K562 (cell line): ENCODE results near the gene MACROD2. TPM values are rescaled to one million over a fixed set of nuclear protein-coding genes. Genes with fewer than 3 reads are reported as not detected.

Source experiments
- ATAC-seq: fragments of 200-7000 bp; cut with Tn5 transposase; 3 replicates; pipeline ENCODE4 v1.9.1; 2020; ENCODE audit warnings: moderate library complexity
- BruUV-seq: library from RNA; stranded (reverse); fragments of 400-500 nt; replicated peaks from 2 replicates; lab custom pipeline; 2021; lab: Mats Ljungman, UMichigan
- CTCF ChIA-PET: fragments of 300-600 bp; formaldehyde crosslinking; extraction: SDS; loops from one replicate; lab custom pipeline; 2021; ENCODE audit warnings: low intra/inter-chr PET ratio; lab: Yijun Ruan, JAX
- POLR2A ChIA-PET: fragments of 300-600, 350-650 bp; sonication (Branson Sonifier 250); formaldehyde crosslinking; extraction: SDS; loops from one replicate; lab custom pipeline; 2021; ENCODE audit warnings: antibody characterized with exemption, inconsistent platforms; lab: Yijun Ruan, JAX
- DNase-seq, 4 experiments: peaks; one replicate each; pipeline versions ENCODE4 v3.0.0 to v3.0.0-alpha.2; 2011 to 2018; ENCODE audit warnings: low spot score in 3 of 4, mixed read lengths in 3 of 4; ENCODE audit errors: extremely low read depth in 1 of 4
- FAIRE-seq: peaks from 2 replicates; lab custom pipeline; 2011; peaks lifted over from hg19 to GRCh38; lab: Jason Lieb, UNC
- H2AFZ ChIP-seq: 2 replicates; pipeline ENCODE4 v1.6.0; 2011; ENCODE audit warnings: low read depth, low read length, control low read depth, inconsistent platforms
- H3K27ac ChIP-seq: fragments of 200-600 bp; 3 replicates; pipeline ENCODE4 v1.8.0; 2011; ENCODE audit warnings: low read depth, mild to moderate bottlenecking, control low read depth, inconsistent platforms, low read length, moderate library complexity, mixed read lengths; ENCODE audit errors: extremely low read depth
- H3K27me3 ChIP-seq, 2 experiments: fragments of 300-600 bp in 1 of 2; 2 replicates in 1 of 2; 3 replicates in 1 of 2; pipeline versions ENCODE4 v1.6.0 to v1.8.0; 2011; ENCODE audit warnings: inconsistent platforms in 2 of 2, low read length in 2 of 2, mild to moderate bottlenecking in 1 of 2, mixed read lengths in 1 of 2, moderate library complexity in 1 of 2; ENCODE audit not compliant: control insufficient read depth in 2 of 2, insufficient read depth in 2 of 2
- H3K36me3 ChIP-seq: fragments of 300-600 bp; 3 replicates; pipeline ENCODE4 v1.8.0; 2011; ENCODE audit warnings: mild to moderate bottlenecking, low read length, inconsistent platforms; ENCODE audit not compliant: control insufficient read depth, insufficient read depth
- H3K4me1 ChIP-seq, 2 experiments: fragments of 200-600 bp in 1 of 2; replicated peaks in 1 of 2; 2 replicates in 1 of 2; 3 replicates in 1 of 2; pipeline versions ENCODE4 v1.5.1 to v1.8.0; 2011; ENCODE audit warnings: inconsistent platforms in 2 of 2, low read length in 2 of 2, mild to moderate bottlenecking in 1 of 2, mixed read lengths in 1 of 2, moderate library complexity in 1 of 2; ENCODE audit not compliant: control insufficient read depth in 2 of 2, insufficient read depth in 2 of 2
- H3K4me2 ChIP-seq: 2 replicates; pipeline ENCODE4 v1.6.1; 2011; ENCODE audit warnings: low read length, control low read depth, inconsistent platforms, mixed read lengths; ENCODE audit not compliant: insufficient read depth
- H3K4me3 ChIP-seq: fragments of 200-600 bp; sonication (generic), shearing (Covaris generic); 2 replicates; pipeline ENCODE4 v1.5.1; 2016; ENCODE audit warnings: control low read depth, inconsistent platforms
- H3K79me2 ChIP-seq: fragments of 200-600 bp; 3 replicates; pipeline ENCODE4 v1.8.0; 2011; ENCODE audit warnings: low read length, inconsistent platforms; ENCODE audit not compliant: control insufficient read depth, insufficient read depth
- H3K9ac ChIP-seq, 2 experiments: 2 replicates each; pipeline versions ENCODE4 v1.6.0 to v1.6.1; 2011; ENCODE audit warnings: low read depth in 2 of 2, low read length in 2 of 2, control low read depth in 1 of 2, inconsistent platforms in 1 of 2, mild to moderate bottlenecking in 1 of 2, mixed read lengths in 1 of 2; ENCODE audit not compliant: insufficient read depth in 1 of 2
- H3K9me1 ChIP-seq: one replicate; pipeline ENCODE4 v1.6.0; 2011; ENCODE audit warnings: inconsistent platforms, mild to moderate bottlenecking, low read length, moderate library complexity; ENCODE audit not compliant: control insufficient read depth, insufficient read depth
- H3K9me3 ChIP-seq: replicated peaks from 2 replicates; pipeline ENCODE4 v1.5.1; 2011; ENCODE audit warnings: low read depth, low read length, inconsistent platforms; ENCODE audit not compliant: control insufficient read depth, insufficient read depth
- H4K20me1 ChIP-seq: replicated peaks from 2 replicates; pipeline ENCODE4 v1.6.1; 2011; ENCODE audit warnings: low read length, inconsistent platforms, mixed read lengths; ENCODE audit not compliant: control insufficient read depth, insufficient read depth
- ARID2 ChIP-seq: fragments of 450-650 bp; IDR thresholded peaks from 2 replicates; pipeline ENCODE4 v1.6.1; 2017; ENCODE audit warnings: antibody characterized with exemption, mild to moderate bottlenecking
- ATF3 ChIP-seq, 2 experiments: fragments of 450-650 bp in 1 of 2; sonication (generic) in 1 of 2; formaldehyde crosslinking in 1 of 2; IDR thresholded peaks in 1 of 2; conservative IDR thresholded peaks in 1 of 2; 2 replicates each; pipeline versions ENCODE4 v1.6.1 to v1.8.1; 2016 to 2023; ENCODE audit warnings: mild to moderate bottlenecking in 2 of 2, moderate library complexity in 2 of 2, inconsistent platforms in 1 of 2, missing genetic modification reagents in 1 of 2
- ETS1 ChIP-seq: conservative IDR thresholded peaks from 2 replicates; pipeline ENCODE4 v1.6.1; 2011; ENCODE audit warnings: low read depth, mild to moderate bottlenecking, low read length; ENCODE audit not compliant: control insufficient read depth
- FOXK2 ChIP-seq, 2 experiments: fragments of 450-650 bp; IDR thresholded peaks in 1 of 2; conservative IDR thresholded peaks in 1 of 2; 2 replicates each; pipeline ENCODE4 v1.6.1; 2016; ENCODE audit warnings: low read depth in 2 of 2, mild to moderate bottlenecking in 1 of 2
- FOXM1 ChIP-seq, 2 experiments: fragments of 450-650 bp in 1 of 2; sonication (generic) in 1 of 2; formaldehyde crosslinking in 1 of 2; IDR thresholded peaks; 2 replicates each; pipeline versions ENCODE4 v1.6.1 to v1.9.0; 2017 to 2022; ENCODE audit warnings: low read depth in 2 of 2, mild to moderate bottlenecking in 2 of 2, missing genetic modification reagents in 1 of 2, moderate library complexity in 1 of 2
- MTA2 ChIP-seq: fragments of 450-650 bp; IDR thresholded peaks from 2 replicates; pipeline ENCODE4 v1.6.1; 2016; ENCODE audit warnings: low read depth
- POLR2G ChIP-seq: fragments of 200-400 bp; formaldehyde crosslinking; IDR thresholded peaks from 2 replicates; pipeline ENCODE4 v1.6.1; 2017; ENCODE audit warnings: low read depth, mild to moderate bottlenecking, antibody characterized with exemption, low read length, moderate library complexity
- ZBTB1 ChIP-seq: sonication (generic); formaldehyde crosslinking; IDR thresholded peaks from 2 replicates; pipeline ENCODE4 v1.8.1; 2023; ENCODE audit warnings: missing genetic modification reagents, low read depth, mild to moderate bottlenecking, borderline replicate concordance
- ZBTB26 ChIP-seq: fragments of 450-650 bp; formaldehyde crosslinking; IDR thresholded peaks from 2 replicates; pipeline ENCODE4 v1.4.0; 2022; ENCODE audit warnings: missing genetic modification characterization
- ZNF143 ChIP-seq: sonication (generic); formaldehyde crosslinking; IDR thresholded peaks from 2 replicates; pipeline ENCODE4 v1.9.0; 2022; ENCODE audit warnings: mild to moderate bottlenecking, missing genetic modification reagents
- WGBS: fragments of 100-300 bp; shearing (Covaris generic); methylation state at CpG from one replicate; pipeline ENCODE4 v1.1.6; 2016; ENCODE audit warnings: low coverage, mixed read lengths; ENCODE audit not compliant: insufficient coverage; ENCODE audit errors: missing lambda C conversion rate; 5-methylcytosine and 5-hydroxymethylcytosine counted together
- in situ Hi-C: fragments of 300-500 bp; cut with MboI; formaldehyde crosslinking; loops from 4 replicates; pipeline ENCODE4 v1.15.0; 2018; ENCODE audit warnings: inconsistent platforms, mixed read lengths
- intact Hi-C: fragments of 100-400 bp; cut with micrococcal nuclease; formaldehyde crosslinking; loops from 2 replicates; pipeline ENCODE4 v1.14.2; 2022
- polyA plus RNA-seq, 8 experiments: library from polyadenylated mRNA; depleted of rRNA in 4 of 8; stranded (reverse) in 5 of 8; unstranded in 3 of 8; fragments of >200 nt; fragmentation: Nextera tagmentation in 2 of 8; fragmentation: Illumina TruSeq in 1 of 8; extraction: Ambion mirVana in 2 of 8; extraction: Trizol in 1 of 8; gene quantifications; 2 replicates each; pipeline versions ENCODE4 v1.2.1 to v1.2.3, GENCODE V29; 2011 to 2014; ENCODE audit warnings: inconsistent platforms in 1 of 8, missing spikeins in 1 of 8
- total RNA-seq, 7 experiments: library from RNA; depleted of rRNA in 6 of 7; stranded (reverse); fragments of >200 nt in 6 of 7; fragmentation: Illumina TruSeq in 2 of 7; extraction: Trizol in 2 of 7; gene quantifications; 2 replicates each; pipeline versions ENCODE4 v1.2.1 to v1.2.3, GENCODE V29; 2011 to 2021; ENCODE audit warnings: low replicate concordance in 1 of 7
- TF ChIP-seq, protein P1 (sequence below), 3 experiments: fragments of 200-800 bp in 1 of 3; fragments of 250-450 bp in 1 of 3; fragments of 450-650 bp in 1 of 3; sonication (Bioruptor Pico) in 1 of 3; sonication (Bioruptor generic) in 1 of 3; formaldehyde crosslinking in 1 of 3; IDR thresholded peaks; 2 replicates each; pipeline versions ENCODE4 v1.6.1 to v1.8.0; 2016 to 2022; ENCODE audit warnings: mild to moderate bottlenecking in 2 of 3, missing genetic modification characterization in 2 of 3, missing compliant biosample characterization in 1 of 3, moderate library complexity in 1 of 3

Gene MACROD2
- total and polyA plus RNA-seq, 9 of the 15 experiments (the other 6 are each of a cell fraction or from before 2014, with no cell fraction given), result not detected

GRCh38 chr20:15201602-15202001, 1206.3 kb downstream of the MACROD2 start:
- no peak for FAIRE-seq
- H3K4me1 ChIP-seq, result no peaks in the 10 kb centered on the region
- H4K20me1 ChIP-seq, result no peaks in the 10 kb centered on the region
- ChIA-PET CTCF (no interaction called here), POLR2A (no interaction called here)
- no peaks in the 10 kb centered on the region for H3K79me2 ChIP-seq
- 0% methylated on average over 1 of the region's 1 CpG for WGBS
- no peak for DNase-seq
- no peak overlapping the region for H3K9ac ChIP-seq
- no peaks in the 10 kb centered on the region for H3K27me3 ChIP-seq
- no TSS peak for BruUV-seq
- H3K4me3 ChIP-seq, result no peak overlapping the region
- in situ Hi-C loops (no loop called here), intact Hi-C loops (no loop called here)
- no peak overlapping the region for H2AFZ ChIP-seq
- no peak for ATAC-seq
- no peaks in the 10 kb centered on the region for H3K9me3 ChIP-seq
- H3K36me3 ChIP-seq, result no peaks in the 10 kb centered on the region
- H3K4me2 ChIP-seq, result no peak overlapping the region
- H3K27ac ChIP-seq, result no peak overlapping the region
- H3K9me1 ChIP-seq, result no peaks in the 10 kb centered on the region
- TF ChIP-seq ZBTB26, result no peak
- no peak for TF ChIP-seq MTA2
- TF ChIP-seq ATF3 (IDR thresholded peaks at IDR 0.05), result no peak
- TF ChIP-seq ATF3 (CRISPR knock-in tag; conservative IDR thresholded peaks at IDR 0.05), result no peak
- TF ChIP-seq ZNF143 (CRISPR knock-in tag), result no peak
- no peak for TF ChIP-seq ETS1
- no peak for TF ChIP-seq POLR2G
- TF ChIP-seq FOXM1 (IDR thresholded peaks at IDR 0.05; ENCODE audit: low read depth), result no peak
- TF ChIP-seq FOXM1 (CRISPR knock-in tag; IDR thresholded peaks at IDR 0.05; ENCODE audit: low read depth), result no peak
- TF ChIP-seq FOXK2 (conservative IDR thresholded peaks at IDR 0.05 in 1 of 2, IDR thresholded peaks at IDR 0.05 in 1 of 2; ENCODE audit: low read depth in 2 of 2), result no peak
- TF ChIP-seq ZBTB1, result no peak
- no peak for TF ChIP-seq ARID2
- TF ChIP-seq, protein P1, sequence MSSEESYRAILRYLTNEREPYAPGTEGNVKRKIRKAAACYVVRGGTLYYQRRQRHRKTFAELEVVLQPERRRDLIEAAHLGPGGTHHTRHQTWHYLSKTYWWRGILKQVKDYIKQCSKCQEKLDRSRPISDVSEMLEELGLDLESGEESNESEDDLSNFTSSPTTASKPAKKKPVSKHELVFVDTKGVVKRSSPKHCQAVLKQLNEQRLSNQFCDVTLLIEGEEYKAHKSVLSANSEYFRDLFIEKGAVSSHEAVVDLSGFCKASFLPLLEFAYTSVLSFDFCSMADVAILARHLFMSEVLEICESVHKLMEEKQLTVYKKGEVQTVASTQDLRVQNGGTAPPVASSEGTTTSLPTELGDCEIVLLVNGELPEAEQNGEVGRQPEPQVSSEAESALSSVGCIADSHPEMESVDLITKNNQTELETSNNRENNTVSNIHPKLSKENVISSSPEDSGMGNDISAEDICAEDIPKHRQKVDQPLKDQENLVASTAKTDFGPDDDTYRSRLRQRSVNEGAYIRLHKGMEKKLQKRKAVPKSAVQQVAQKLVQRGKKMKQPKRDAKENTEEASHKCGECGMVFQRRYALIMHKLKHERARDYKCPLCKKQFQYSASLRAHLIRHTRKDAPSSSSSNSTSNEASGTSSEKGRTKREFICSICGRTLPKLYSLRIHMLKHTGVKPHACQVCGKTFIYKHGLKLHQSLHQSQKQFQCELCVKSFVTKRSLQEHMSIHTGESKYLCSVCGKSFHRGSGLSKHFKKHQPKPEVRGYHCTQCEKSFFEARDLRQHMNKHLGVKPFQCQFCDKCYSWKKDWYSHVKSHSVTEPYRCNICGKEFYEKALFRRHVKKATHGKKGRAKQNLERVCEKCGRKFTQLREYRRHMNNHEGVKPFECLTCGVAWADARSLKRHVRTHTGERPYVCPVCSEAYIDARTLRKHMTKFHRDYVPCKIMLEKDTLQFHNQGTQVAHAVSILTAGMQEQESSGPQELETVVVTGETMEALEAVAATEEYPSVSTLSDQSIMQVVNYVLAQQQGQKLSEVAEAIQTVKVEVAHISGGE (CRISPR knock-in tag; IDR thresholded peaks at IDR 0.05), result no peak
